Measurements from ENCODE around the gene APBB2.

The APBB2 gene

GRCh38 chr4:40789031-40789430 is 425.3 kb downstream of the APBB2 start:
- Histone ChIP-seq H3K9me3 (ENCODE audit: severe bottlenecking) (no peaks in the 10 kb centered on the region), H3K36me3 (no peaks in the 10 kb centered on the region), H3K4me3 (ENCODE audit: low read depth, low read length) (no peak overlapping the region), H3K27ac (no peak overlapping the region), H3K27me3 (ENCODE audit: insufficient read depth, low read depth, severe bottlenecking) (no peaks in the 10 kb centered on the region)
- no peak for DNase-seq
- TF ChIP-seq CTCF (IDR thresholded peaks at IDR 0.05; ENCODE audit: low read depth, low read length): no peak

DNA sequence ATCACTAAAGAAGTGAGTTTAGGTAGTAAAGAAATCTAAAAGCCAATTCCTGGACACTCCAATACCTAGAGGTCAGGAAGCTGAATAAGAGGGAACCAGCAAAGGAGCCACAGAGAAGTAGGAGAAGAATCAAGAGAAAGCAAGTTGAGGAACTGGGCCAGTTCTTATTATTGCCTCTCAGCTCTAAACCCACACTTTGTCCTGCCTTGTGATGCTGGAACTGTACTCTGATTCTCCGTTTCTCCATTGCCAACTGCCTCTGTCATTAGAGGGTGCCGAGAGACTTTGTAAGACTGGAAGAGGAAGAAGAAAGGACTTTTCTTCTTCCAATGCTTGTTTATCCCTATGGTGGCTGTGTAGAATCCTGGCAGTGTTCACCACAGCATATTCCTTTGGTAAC is 426.0 kb downstream of the APBB2 start:
- no peaks in the 10 kb centered on the region for H3K9me3 ChIP-seq (ENCODE audit: severe bottlenecking)
- H3K27ac ChIP-seq: no peak overlapping the region
- no peak for TF ChIP-seq CTCF (IDR thresholded peaks at IDR 0.05; ENCODE audit: low read depth, low read length)
- H3K27me3 ChIP-seq (ENCODE audit: insufficient read depth, low read depth, severe bottlenecking): no peaks in the 10 kb centered on the region
- no peak for DNase-seq
- H3K4me3 ChIP-seq (ENCODE audit: low read depth, low read length): no peak overlapping the region
- no peaks in the 10 kb centered on the region for H3K36me3 ChIP-seq

- no peaks in the 10 kb centered on the region for H3K36me3 ChIP-seq
- H3K9me3 ChIP-seq (ENCODE audit: severe bottlenecking): no peaks in the 10 kb centered on the region
- DNase-seq: no peak
- no peak for TF ChIP-seq CTCF (IDR thresholded peaks at IDR 0.05; ENCODE audit: low read depth, low read length)
- no peak overlapping the region for H3K4me3 ChIP-seq (ENCODE audit: low read depth, low read length)
- H3K27ac ChIP-seq: no peak overlapping the region
- no peaks in the 10 kb centered on the region for H3K27me3 ChIP-seq (ENCODE audit: insufficient read depth, low read depth, severe bottlenecking)
These were observed 428.6 kb downstream of the APBB2 start for GRCh38 chr4:40785727-40786126.

GRCh38 chr4:40782876-40783275 is 431.5 kb downstream of the APBB2 start:
- H3K36me3 ChIP-seq: no peaks in the 10 kb centered on the region
- DNase-seq: no peak
- no peaks in the 10 kb centered on the region for H3K27me3 ChIP-seq (ENCODE audit: insufficient read depth, low read depth, severe bottlenecking)
- no peaks in the 10 kb centered on the region for H3K9me3 ChIP-seq (ENCODE audit: severe bottlenecking)
- H3K27ac ChIP-seq: no peak overlapping the region
- TF ChIP-seq CTCF (IDR thresholded peaks at IDR 0.05; ENCODE audit: low read depth, low read length): no peak
- H3K4me3 ChIP-seq (ENCODE audit: low read depth, low read length): no peak overlapping the region

GRCh38 chr4:40778090-40778489 is 436.3 kb downstream of the APBB2 start:
- no peaks in the 10 kb centered on the region for H3K27me3 ChIP-seq (ENCODE audit: insufficient read depth, low read depth, severe bottlenecking)
- no peaks in the 10 kb centered on the region for H3K9me3 ChIP-seq (ENCODE audit: severe bottlenecking)
- no peak overlapping the region for H3K27ac ChIP-seq
- TF ChIP-seq CTCF (IDR thresholded peaks at IDR 0.05; ENCODE audit: low read depth, low read length): no peak
- no peak for DNase-seq
- 0 out of 2 replicates have a peak, but pooled peaks cover 2% of the 10 kb centered on the region for H3K36me3 ChIP-seq
- H3K4me3 ChIP-seq (ENCODE audit: low read depth, low read length): no peak overlapping the region

- H3K36me3 ChIP-seq: 0 out of 2 replicates have a peak, but pooled peaks cover 3% of the 10 kb centered on the region
- no peak overlapping the region for H3K4me3 ChIP-seq (ENCODE audit: low read depth, low read length)
- no peak for DNase-seq
- no peaks in the 10 kb centered on the region for H3K9me3 ChIP-seq (ENCODE audit: severe bottlenecking)
- H3K27me3 ChIP-seq (ENCODE audit: insufficient read depth, low read depth, severe bottlenecking): no peaks in the 10 kb centered on the region
- no peak overlapping the region for H3K27ac ChIP-seq
- no peak for TF ChIP-seq CTCF (IDR thresholded peaks at IDR 0.05; ENCODE audit: low read depth, low read length)
These were observed 445.1 kb downstream of the APBB2 start for GRCh38 chr4:40769266-40769665.

All from WERI-Rb-1 (cell line).